Mesothelial cell of epicardium (in vitro differentiated cells): ENCODE data around the gene PNPO. TPM values are rescaled to one million over a fixed set of nuclear protein-coding genes. Genes with fewer than 3 reads are reported as not detected.
"Not testable (repeated sequence)": the region's sequence is repeated elsewhere in the genome, so short reads cannot be mapped to it uniquely, and the experiment has no call there.

ENCODE experiments used
- DNase-seq, 2 experiments: peaks; one replicate each; pipeline ENCODE4 v3.0.0; 2021; ENCODE audit warnings: low spot score in 2 of 2; ENCODE audit not compliant: unreplicated experiment in 2 of 2
- H3K27ac Mint-ChIP-seq: 2 replicates; pipeline ENCODE4 v1.8.0; 2021; ENCODE audit warnings: mixed read lengths
- H3K27me3 Mint-ChIP-seq: 2 replicates; pipeline ENCODE4 v1.8.0; 2021; ENCODE audit warnings: low read depth, mixed read lengths
- H3K36me3 Mint-ChIP-seq: 2 replicates; pipeline ENCODE4 v1.8.0; 2021; ENCODE audit warnings: mixed read lengths
- H3K4me1 Mint-ChIP-seq: 2 replicates; pipeline ENCODE4 v1.8.0; 2021; ENCODE audit warnings: mixed read lengths
- H3K4me3 Mint-ChIP-seq: 2 replicates; pipeline ENCODE4 v1.8.0; 2021; ENCODE audit warnings: mild to moderate bottlenecking, moderate library complexity, mixed read lengths
- H3K9me3 Mint-ChIP-seq: 2 replicates; pipeline ENCODE4 v1.8.0; 2021; ENCODE audit warnings: mixed read lengths
- total RNA-seq: library from RNA; stranded (reverse); gene quantifications from 3 replicates; pipeline ENCODE4 v1.2.1, GENCODE V29; 2021
- TF ChIP-seq, protein P1 (sequence below): fragments of 200-600 bp; sonication (generic); IDR thresholded peaks from one replicate; pipeline ENCODE4 v1.5.0; 2021; ENCODE audit warnings: antibody characterized with exemption; ENCODE audit not compliant: unreplicated experiment

PNPO gene
- total RNA-seq, 1 donor from 2014 or later = 7.4 TPM

DNA sequence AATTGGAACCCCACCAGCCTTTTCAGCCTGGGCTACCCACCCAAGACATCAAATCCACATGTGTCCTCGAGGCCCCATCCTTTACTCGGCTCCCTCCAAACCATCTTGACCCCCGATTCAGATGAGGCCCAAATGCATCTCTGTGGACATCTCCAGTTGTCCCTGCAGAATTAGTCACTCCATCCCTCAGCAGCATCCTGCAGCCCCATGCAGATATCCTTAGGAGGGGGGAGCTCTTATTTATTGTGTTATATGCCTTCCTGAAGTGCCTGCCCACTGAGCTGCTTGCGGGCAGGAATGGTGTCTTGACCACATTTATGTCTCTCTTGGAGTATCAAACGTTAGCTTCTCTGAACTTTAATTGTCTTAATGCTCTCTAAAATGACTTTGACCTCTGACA is 45.1 kb downstream of the PNPO start:
- TF ChIP-seq, protein P1, sequence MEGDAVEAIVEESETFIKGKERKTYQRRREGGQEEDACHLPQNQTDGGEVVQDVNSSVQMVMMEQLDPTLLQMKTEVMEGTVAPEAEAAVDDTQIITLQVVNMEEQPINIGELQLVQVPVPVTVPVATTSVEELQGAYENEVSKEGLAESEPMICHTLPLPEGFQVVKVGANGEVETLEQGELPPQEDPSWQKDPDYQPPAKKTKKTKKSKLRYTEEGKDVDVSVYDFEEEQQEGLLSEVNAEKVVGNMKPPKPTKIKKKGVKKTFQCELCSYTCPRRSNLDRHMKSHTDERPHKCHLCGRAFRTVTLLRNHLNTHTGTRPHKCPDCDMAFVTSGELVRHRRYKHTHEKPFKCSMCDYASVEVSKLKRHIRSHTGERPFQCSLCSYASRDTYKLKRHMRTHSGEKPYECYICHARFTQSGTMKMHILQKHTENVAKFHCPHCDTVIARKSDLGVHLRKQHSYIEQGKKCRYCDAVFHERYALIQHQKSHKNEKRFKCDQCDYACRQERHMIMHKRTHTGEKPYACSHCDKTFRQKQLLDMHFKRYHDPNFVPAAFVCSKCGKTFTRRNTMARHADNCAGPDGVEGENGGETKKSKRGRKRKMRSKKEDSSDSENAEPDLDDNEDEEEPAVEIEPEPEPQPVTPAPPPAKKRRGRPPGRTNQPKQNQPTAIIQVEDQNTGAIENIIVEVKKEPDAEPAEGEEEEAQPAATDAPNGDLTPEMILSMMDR = no peak
- DNase-seq = no peak
- Mint-ChIP-seq H3K9me3 (no peaks in the 10 kb centered on the region), H3K4me3 (no peak overlapping the region), H3K36me3 (peaks cover 4% of the 10 kb centered on the region), H3K27me3 (peaks cover 3% of the 10 kb centered on the region), H3K27ac (no peak overlapping the region), H3K4me1 (peaks cover 39% of the 10 kb centered on the region)

DNA sequence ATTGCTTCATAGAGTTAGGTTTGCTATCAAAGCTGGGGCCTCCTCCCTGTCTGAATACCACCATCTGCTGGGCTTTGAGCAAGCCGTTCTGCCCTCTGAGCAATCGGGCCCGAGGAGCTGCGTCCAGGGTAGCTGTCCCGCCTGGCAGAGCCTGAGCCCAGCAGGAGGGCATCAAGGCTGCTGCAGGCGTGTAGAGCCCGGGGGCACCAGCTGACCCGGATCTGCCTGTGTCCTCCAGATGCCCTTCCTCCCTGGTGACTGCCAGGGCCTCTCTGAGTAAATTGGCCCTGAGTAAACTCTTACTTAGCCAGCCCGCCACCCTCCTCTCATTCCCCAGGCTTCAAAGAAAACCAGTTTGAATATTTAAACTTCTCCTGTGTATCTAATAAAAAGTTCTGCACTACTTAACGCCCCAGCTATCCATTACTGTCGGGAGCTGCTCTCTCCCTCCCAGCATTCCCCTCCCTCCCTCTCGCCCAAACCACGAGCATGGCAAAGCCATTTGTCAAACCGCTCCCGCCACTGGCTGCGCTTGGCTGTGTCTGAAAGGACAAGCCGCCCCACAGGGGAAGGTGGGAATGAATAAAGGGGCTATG is 46.0 kb downstream of the PNPO start:
- no peak for DNase-seq
- TF ChIP-seq, protein P1 = no peak
- H3K27ac Mint-ChIP-seq = peak overlapping the region; percentile 64
- H3K4me3 Mint-ChIP-seq = no peak overlapping the region
- no peaks in the 10 kb centered on the region for H3K9me3 Mint-ChIP-seq
- H3K36me3 Mint-ChIP-seq = peaks cover 2% of the 10 kb centered on the region
- H3K27me3 Mint-ChIP-seq = peaks cover 3% of the 10 kb centered on the region
- peaks cover 35% of the 10 kb centered on the region for H3K4me1 Mint-ChIP-seq

GRCh38 chr17:47988445-47988844 is 47.1 kb downstream of the PNPO start:
- not testable (repeated sequence) for DNase-seq, H3K27me3 Mint-ChIP-seq, H3K27ac Mint-ChIP-seq, H3K36me3 Mint-ChIP-seq, H3K9me3 Mint-ChIP-seq, H3K4me3 Mint-ChIP-seq
- H3K4me1 Mint-ChIP-seq = peaks cover 38% of the 10 kb centered on the region

- no peak overlapping the region for H3K27ac Mint-ChIP-seq
- no peak for DNase-seq
- H3K4me1 Mint-ChIP-seq = peaks cover 38% of the 10 kb centered on the region
- H3K4me3 Mint-ChIP-seq = no peak overlapping the region
- TF ChIP-seq, protein P1 = no peak
- H3K27me3 Mint-ChIP-seq = peaks cover 3% of the 10 kb centered on the region
- no peaks in the 10 kb centered on the region for H3K9me3 Mint-ChIP-seq
- no peaks in the 10 kb centered on the region for H3K36me3 Mint-ChIP-seq
These were observed 47.8 kb downstream of the PNPO start for GRCh38 chr17:47989159-47989558.

DNA sequence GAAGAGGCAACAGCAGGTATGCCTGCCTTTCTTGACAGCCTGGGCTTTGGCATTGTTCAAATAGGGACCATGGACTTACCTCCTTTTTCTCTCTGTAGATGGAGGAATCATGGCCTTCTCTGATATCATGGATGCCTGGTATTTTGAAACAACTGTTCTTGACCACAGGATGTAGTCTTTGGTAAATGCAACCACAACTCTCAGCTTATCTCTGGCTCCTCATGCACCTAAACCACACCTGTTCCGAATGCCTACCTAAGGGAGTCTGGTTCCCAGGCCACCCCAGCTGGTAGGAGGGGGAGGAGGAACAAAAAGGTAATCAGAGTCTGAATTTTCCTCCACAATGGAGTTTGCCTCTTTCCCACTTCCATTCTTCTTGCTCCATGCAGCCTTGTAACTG is 48.3 kb downstream of the PNPO start:
- Mint-ChIP-seq H3K27me3 (peaks cover 3% of the 10 kb centered on the region), H3K4me1 (peaks cover 38% of the 10 kb centered on the region), H3K27ac (no peak overlapping the region), H3K4me3 (no peak overlapping the region), H3K9me3 (no peaks in the 10 kb centered on the region), H3K36me3 (no peaks in the 10 kb centered on the region)
- DNase-seq = no peak
- TF ChIP-seq, protein P1 = no peak

- no peak overlapping the region for H3K27ac Mint-ChIP-seq
- TF ChIP-seq, protein P1 = no peak
- peaks cover 3% of the 10 kb centered on the region for H3K27me3 Mint-ChIP-seq
- H3K4me1 Mint-ChIP-seq = peaks cover 42% of the 10 kb centered on the region
- no peaks in the 10 kb centered on the region for H3K9me3 Mint-ChIP-seq
- no peak overlapping the region for H3K4me3 Mint-ChIP-seq
- no peaks in the 10 kb centered on the region for H3K36me3 Mint-ChIP-seq
- no peak for DNase-seq
These were observed 49.8 kb downstream of the PNPO start for GRCh38 chr17:47990962-47991731.
